K562 (cell line): ENCODE data around the gene MUSK. TPM values are rescaled to one million over a fixed set of nuclear protein-coding genes. Genes with fewer than 3 reads are reported as not detected.

Experiments
- ATAC-seq: fragments of 200-7000 bp; cut with Tn5 transposase; 3 replicates; pipeline ENCODE4 v1.9.1; 2020; ENCODE audit warnings: moderate library complexity
- BruUV-seq: library from RNA; stranded (reverse); fragments of 400-500 nt; replicated peaks from 2 replicates; lab custom pipeline; 2021; lab: Mats Ljungman, UMichigan
- CTCF ChIA-PET: fragments of 300-600 bp; formaldehyde crosslinking; extraction: SDS; loops from one replicate; lab custom pipeline; 2021; ENCODE audit warnings: low intra/inter-chr PET ratio; lab: Yijun Ruan, JAX
- POLR2A ChIA-PET: fragments of 300-600, 350-650 bp; sonication (Branson Sonifier 250); formaldehyde crosslinking; extraction: SDS; loops from one replicate; lab custom pipeline; 2021; ENCODE audit warnings: antibody characterized with exemption, inconsistent platforms; lab: Yijun Ruan, JAX
- DNase-seq, 4 experiments: peaks; one replicate each; pipeline versions ENCODE4 v3.0.0 to v3.0.0-alpha.2; 2011 to 2018; ENCODE audit warnings: low spot score in 3 of 4, mixed read lengths in 3 of 4; ENCODE audit errors: extremely low read depth in 1 of 4
- FAIRE-seq: peaks from 2 replicates; lab custom pipeline; 2011; peaks lifted over from hg19 to GRCh38; lab: Jason Lieb, UNC
- H2AFZ ChIP-seq: 2 replicates; pipeline ENCODE4 v1.6.0; 2011; ENCODE audit warnings: low read depth, low read length, control low read depth, inconsistent platforms
- H3K27ac ChIP-seq: fragments of 200-600 bp; 3 replicates; pipeline ENCODE4 v1.8.0; 2011; ENCODE audit warnings: low read depth, mild to moderate bottlenecking, control low read depth, inconsistent platforms, low read length, moderate library complexity, mixed read lengths; ENCODE audit errors: extremely low read depth
- H3K27me3 ChIP-seq, 2 experiments: fragments of 300-600 bp in 1 of 2; 2 replicates in 1 of 2; 3 replicates in 1 of 2; pipeline versions ENCODE4 v1.6.0 to v1.8.0; 2011; ENCODE audit warnings: inconsistent platforms in 2 of 2, low read length in 2 of 2, mild to moderate bottlenecking in 1 of 2, mixed read lengths in 1 of 2, moderate library complexity in 1 of 2; ENCODE audit not compliant: control insufficient read depth in 2 of 2, insufficient read depth in 2 of 2
- H3K36me3 ChIP-seq: fragments of 300-600 bp; 3 replicates; pipeline ENCODE4 v1.8.0; 2011; ENCODE audit warnings: mild to moderate bottlenecking, low read length, inconsistent platforms; ENCODE audit not compliant: control insufficient read depth, insufficient read depth
- H3K4me1 ChIP-seq, 2 experiments: fragments of 200-600 bp in 1 of 2; replicated peaks in 1 of 2; 2 replicates in 1 of 2; 3 replicates in 1 of 2; pipeline versions ENCODE4 v1.5.1 to v1.8.0; 2011; ENCODE audit warnings: inconsistent platforms in 2 of 2, low read length in 2 of 2, mild to moderate bottlenecking in 1 of 2, mixed read lengths in 1 of 2, moderate library complexity in 1 of 2; ENCODE audit not compliant: control insufficient read depth in 2 of 2, insufficient read depth in 2 of 2
- H3K4me2 ChIP-seq: 2 replicates; pipeline ENCODE4 v1.6.1; 2011; ENCODE audit warnings: low read length, control low read depth, inconsistent platforms, mixed read lengths; ENCODE audit not compliant: insufficient read depth
- H3K4me3 ChIP-seq: fragments of 200-600 bp; sonication (generic), shearing (Covaris generic); 2 replicates; pipeline ENCODE4 v1.5.1; 2016; ENCODE audit warnings: control low read depth, inconsistent platforms
- H3K79me2 ChIP-seq: fragments of 200-600 bp; 3 replicates; pipeline ENCODE4 v1.8.0; 2011; ENCODE audit warnings: low read length, inconsistent platforms; ENCODE audit not compliant: control insufficient read depth, insufficient read depth
- H3K9ac ChIP-seq, 2 experiments: 2 replicates each; pipeline versions ENCODE4 v1.6.0 to v1.6.1; 2011; ENCODE audit warnings: low read depth in 2 of 2, low read length in 2 of 2, control low read depth in 1 of 2, inconsistent platforms in 1 of 2, mild to moderate bottlenecking in 1 of 2, mixed read lengths in 1 of 2; ENCODE audit not compliant: insufficient read depth in 1 of 2
- H3K9me1 ChIP-seq: one replicate; pipeline ENCODE4 v1.6.0; 2011; ENCODE audit warnings: inconsistent platforms, mild to moderate bottlenecking, low read length, moderate library complexity; ENCODE audit not compliant: control insufficient read depth, insufficient read depth
- H3K9me3 ChIP-seq: replicated peaks from 2 replicates; pipeline ENCODE4 v1.5.1; 2011; ENCODE audit warnings: low read depth, low read length, inconsistent platforms; ENCODE audit not compliant: control insufficient read depth, insufficient read depth
- H4K20me1 ChIP-seq: replicated peaks from 2 replicates; pipeline ENCODE4 v1.6.1; 2011; ENCODE audit warnings: low read length, inconsistent platforms, mixed read lengths; ENCODE audit not compliant: control insufficient read depth, insufficient read depth
- BRD4 ChIP-seq: fragments of 200-600 bp; sonication (generic); IDR thresholded peaks from 2 replicates; pipeline ENCODE4 v1.6.1; 2017; ENCODE audit warnings: inconsistent platforms
- HNRNPLL ChIP-seq: fragments of 200-400 bp; formaldehyde crosslinking; IDR thresholded peaks from 2 replicates; pipeline ENCODE4 v1.6.1; 2017; ENCODE audit warnings: low read length, low read depth, mild to moderate bottlenecking; ENCODE audit not compliant: poor library complexity, severe bottlenecking
- L3MBTL2 ChIP-seq: fragments of 450-650 bp; IDR thresholded peaks from 2 replicates; pipeline ENCODE4 v1.6.1; 2016; ENCODE audit warnings: mild to moderate bottlenecking, moderate library complexity
- MCM3 ChIP-seq: fragments of 450-650 bp; IDR thresholded peaks from 2 replicates; pipeline ENCODE4 v1.6.1; 2016
- OTX1 ChIP-seq: fragments of 450-650 bp; formaldehyde crosslinking; IDR thresholded peaks from 2 replicates; pipeline ENCODE4 v1.4.0; 2022; ENCODE audit warnings: mild to moderate bottlenecking
- SMAD4 ChIP-seq: fragments of 250-450 bp; sonication (Bioruptor Pico); conservative IDR thresholded peaks from 2 replicates; pipeline ENCODE4 v1.8.0; 2021; ENCODE audit warnings: inconsistent platforms, mild to moderate bottlenecking, moderate library complexity
- SMARCC2 ChIP-seq: fragments of 450-650 bp; IDR thresholded peaks from 2 replicates; pipeline ENCODE4 v1.6.1; 2017; ENCODE audit warnings: antibody characterized with exemption, moderate library complexity, mild to moderate bottlenecking, low read depth
- SMARCE1 ChIP-seq: fragments of 450-650 bp; IDR thresholded peaks from 2 replicates; pipeline ENCODE4 v1.7.1; 2016; ENCODE audit warnings: mild to moderate bottlenecking
- ZNF644 ChIP-seq: fragments of 200-800 bp; sonication (Bioruptor generic); IDR thresholded peaks from 2 replicates; pipeline ENCODE4 v1.6.1; 2016; ENCODE audit warnings: low read depth, missing genetic modification characterization, missing compliant biosample characterization
- WGBS: fragments of 100-300 bp; shearing (Covaris generic); methylation state at CpG from one replicate; pipeline ENCODE4 v1.1.6; 2016; ENCODE audit warnings: low coverage, mixed read lengths; ENCODE audit not compliant: insufficient coverage; ENCODE audit errors: missing lambda C conversion rate; 5-methylcytosine and 5-hydroxymethylcytosine counted together
- in situ Hi-C: fragments of 300-500 bp; cut with MboI; formaldehyde crosslinking; loops from 4 replicates; pipeline ENCODE4 v1.15.0; 2018; ENCODE audit warnings: inconsistent platforms, mixed read lengths
- intact Hi-C: fragments of 100-400 bp; cut with micrococcal nuclease; formaldehyde crosslinking; loops from 2 replicates; pipeline ENCODE4 v1.14.2; 2022
- polyA plus RNA-seq, 8 experiments: library from polyadenylated mRNA; depleted of rRNA in 4 of 8; stranded (reverse) in 5 of 8; unstranded in 3 of 8; fragments of >200 nt; fragmentation: Nextera tagmentation in 2 of 8; fragmentation: Illumina TruSeq in 1 of 8; extraction: Ambion mirVana in 2 of 8; extraction: Trizol in 1 of 8; gene quantifications; 2 replicates each; pipeline versions ENCODE4 v1.2.1 to v1.2.3, GENCODE V29; 2011 to 2014; ENCODE audit warnings: inconsistent platforms in 1 of 8, missing spikeins in 1 of 8
- total RNA-seq, 7 experiments: library from RNA; depleted of rRNA in 6 of 7; stranded (reverse); fragments of >200 nt in 6 of 7; fragmentation: Illumina TruSeq in 2 of 7; extraction: Trizol in 2 of 7; gene quantifications; 2 replicates each; pipeline versions ENCODE4 v1.2.1 to v1.2.3, GENCODE V29; 2011 to 2021; ENCODE audit warnings: low replicate concordance in 1 of 7
- TF ChIP-seq, protein P1 (sequence below): sonication (generic); formaldehyde crosslinking; IDR thresholded peaks from 2 replicates; pipeline ENCODE4 v1.9.0; 2022; ENCODE audit warnings: mild to moderate bottlenecking, missing genetic modification reagents
- TF ChIP-seq, protein P2 (sequence below): IDR thresholded peaks from 2 replicates; pipeline ENCODE4 v1.6.1; 2016; ENCODE audit warnings: missing genetic modification characterization, missing compliant biosample characterization
- TF ChIP-seq, protein P3 (sequence below): fragments of 250-450 bp; sonication (Bioruptor Pico); IDR thresholded peaks from 2 replicates; pipeline ENCODE4 v1.4.0; 2020; ENCODE audit warnings: mild to moderate bottlenecking, moderate library complexity, borderline replicate concordance
- TF ChIP-seq, protein P4 (sequence below): sonication (generic); IDR thresholded peaks from 2 replicates; pipeline ENCODE4 v1.6.1; 2016
- TF ChIP-seq, protein P5 (sequence below): sonication (generic); formaldehyde crosslinking; IDR thresholded peaks from 2 replicates; pipeline ENCODE4 v1.8.0; 2023; ENCODE audit warnings: mild to moderate bottlenecking, missing genetic modification reagents

The MUSK gene
- total and polyA plus RNA-seq, 9 of the 15 experiments (the other 6 are each of a cell fraction or from before 2014, with no cell fraction given), result not detected

DNA sequence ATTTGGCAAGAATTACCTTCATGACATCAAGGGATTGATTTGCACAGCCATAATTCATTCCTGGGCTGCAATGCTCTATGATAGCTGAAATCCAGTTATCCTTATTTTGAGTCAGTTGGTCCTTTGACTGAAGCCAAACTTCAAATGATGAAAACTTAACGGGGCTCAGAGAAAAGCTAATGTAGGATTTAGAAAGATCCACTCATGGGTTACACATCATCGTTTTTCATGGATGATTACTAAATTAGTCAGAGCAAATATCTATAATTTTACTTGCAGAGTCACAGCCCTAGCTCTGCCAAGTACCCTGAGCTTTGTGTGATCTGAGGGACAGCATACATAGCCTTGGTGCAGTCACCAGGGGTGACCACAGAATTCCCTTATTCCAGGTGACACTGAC, 27.3 kb upstream of the MUSK start:
- H3K9me3 ChIP-seq, result no peaks in the 10 kb centered on the region
- DNase-seq (no peak), ATAC-seq (no peak), FAIRE-seq (no peak)
- no peak overlapping the region for H3K27ac ChIP-seq
- in situ Hi-C loops, result no loop called here
- H3K4me3 ChIP-seq, result no peak overlapping the region
- no peaks in the 10 kb centered on the region for H3K4me1 ChIP-seq
- H3K27me3 ChIP-seq, result no peaks in the 10 kb centered on the region
- POLR2A ChIA-PET, result no interaction called here
- H4K20me1 ChIP-seq, result no peaks in the 10 kb centered on the region
- intact Hi-C loops, result no loop called here
- H3K9ac ChIP-seq, result no peak overlapping the region
- no peaks in the 10 kb centered on the region for H3K9me1 ChIP-seq
- CTCF ChIA-PET, result no interaction called here
- WGBS, result 4% methylated on average over 2 of the region's 2 CpGs
- H2AFZ ChIP-seq, result no peak overlapping the region
- H3K4me2 ChIP-seq, result no peak overlapping the region
- no peaks in the 10 kb centered on the region for H3K79me2 ChIP-seq
- no peaks in the 10 kb centered on the region for H3K36me3 ChIP-seq
- no TSS peak for BruUV-seq
- TF ChIP-seq SMARCC2 (no peak), OTX1 (CRISPR knock-in tag) (no peak), SMAD4 (CRISPR knock-in tag) (no peak), BRD4 (no peak), SMARCE1 (no peak), MCM3 (no peak), L3MBTL2 (no peak), HNRNPLL (no peak), ZNF644 (tag) (no peak)
- TF ChIP-seq, protein P1, sequence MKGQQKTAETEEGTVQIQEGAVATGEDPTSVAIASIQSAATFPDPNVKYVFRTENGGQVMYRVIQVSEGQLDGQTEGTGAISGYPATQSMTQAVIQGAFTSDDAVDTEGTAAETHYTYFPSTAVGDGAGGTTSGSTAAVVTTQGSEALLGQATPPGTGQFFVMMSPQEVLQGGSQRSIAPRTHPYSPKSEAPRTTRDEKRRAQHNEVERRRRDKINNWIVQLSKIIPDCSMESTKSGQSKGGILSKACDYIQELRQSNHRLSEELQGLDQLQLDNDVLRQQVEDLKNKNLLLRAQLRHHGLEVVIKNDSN (CRISPR knock-in tag), result no peak
- TF ChIP-seq, protein P2, sequence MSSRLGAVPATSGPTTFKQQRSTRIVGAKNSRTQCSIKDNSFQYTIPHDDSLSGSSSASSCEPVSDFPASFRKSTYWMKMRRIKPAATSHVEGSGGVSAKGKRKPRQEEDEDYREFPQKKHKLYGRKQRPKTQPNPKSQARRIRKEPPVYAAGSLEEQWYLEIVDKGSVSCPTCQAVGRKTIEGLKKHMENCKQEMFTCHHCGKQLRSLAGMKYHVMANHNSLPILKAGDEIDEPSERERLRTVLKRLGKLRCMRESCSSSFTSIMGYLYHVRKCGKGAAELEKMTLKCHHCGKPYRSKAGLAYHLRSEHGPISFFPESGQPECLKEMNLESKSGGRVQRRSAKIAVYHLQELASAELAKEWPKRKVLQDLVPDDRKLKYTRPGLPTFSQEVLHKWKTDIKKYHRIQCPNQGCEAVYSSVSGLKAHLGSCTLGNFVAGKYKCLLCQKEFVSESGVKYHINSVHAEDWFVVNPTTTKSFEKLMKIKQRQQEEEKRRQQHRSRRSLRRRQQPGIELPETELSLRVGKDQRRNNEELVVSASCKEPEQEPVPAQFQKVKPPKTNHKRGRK (tag), result no peak
- TF ChIP-seq, protein P3, sequence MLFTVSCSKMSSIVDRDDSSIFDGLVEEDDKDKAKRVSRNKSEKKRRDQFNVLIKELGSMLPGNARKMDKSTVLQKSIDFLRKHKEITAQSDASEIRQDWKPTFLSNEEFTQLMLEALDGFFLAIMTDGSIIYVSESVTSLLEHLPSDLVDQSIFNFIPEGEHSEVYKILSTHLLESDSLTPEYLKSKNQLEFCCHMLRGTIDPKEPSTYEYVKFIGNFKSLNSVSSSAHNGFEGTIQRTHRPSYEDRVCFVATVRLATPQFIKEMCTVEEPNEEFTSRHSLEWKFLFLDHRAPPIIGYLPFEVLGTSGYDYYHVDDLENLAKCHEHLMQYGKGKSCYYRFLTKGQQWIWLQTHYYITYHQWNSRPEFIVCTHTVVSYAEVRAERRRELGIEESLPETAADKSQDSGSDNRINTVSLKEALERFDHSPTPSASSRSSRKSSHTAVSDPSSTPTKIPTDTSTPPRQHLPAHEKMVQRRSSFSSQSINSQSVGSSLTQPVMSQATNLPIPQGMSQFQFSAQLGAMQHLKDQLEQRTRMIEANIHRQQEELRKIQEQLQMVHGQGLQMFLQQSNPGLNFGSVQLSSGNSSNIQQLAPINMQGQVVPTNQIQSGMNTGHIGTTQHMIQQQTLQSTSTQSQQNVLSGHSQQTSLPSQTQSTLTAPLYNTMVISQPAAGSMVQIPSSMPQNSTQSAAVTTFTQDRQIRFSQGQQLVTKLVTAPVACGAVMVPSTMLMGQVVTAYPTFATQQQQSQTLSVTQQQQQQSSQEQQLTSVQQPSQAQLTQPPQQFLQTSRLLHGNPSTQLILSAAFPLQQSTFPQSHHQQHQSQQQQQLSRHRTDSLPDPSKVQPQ (CRISPR knock-in tag), result no peak
- TF ChIP-seq, protein P4, sequence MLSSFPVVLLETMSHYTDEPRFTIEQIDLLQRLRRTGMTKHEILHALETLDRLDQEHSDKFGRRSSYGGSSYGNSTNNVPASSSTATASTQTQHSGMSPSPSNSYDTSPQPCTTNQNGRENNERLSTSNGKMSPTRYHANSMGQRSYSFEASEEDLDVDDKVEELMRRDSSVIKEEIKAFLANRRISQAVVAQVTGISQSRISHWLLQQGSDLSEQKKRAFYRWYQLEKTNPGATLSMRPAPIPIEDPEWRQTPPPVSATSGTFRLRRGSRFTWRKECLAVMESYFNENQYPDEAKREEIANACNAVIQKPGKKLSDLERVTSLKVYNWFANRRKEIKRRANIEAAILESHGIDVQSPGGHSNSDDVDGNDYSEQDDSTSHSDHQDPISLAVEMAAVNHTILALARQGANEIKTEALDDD, result no peak
- TF ChIP-seq, protein P5, sequence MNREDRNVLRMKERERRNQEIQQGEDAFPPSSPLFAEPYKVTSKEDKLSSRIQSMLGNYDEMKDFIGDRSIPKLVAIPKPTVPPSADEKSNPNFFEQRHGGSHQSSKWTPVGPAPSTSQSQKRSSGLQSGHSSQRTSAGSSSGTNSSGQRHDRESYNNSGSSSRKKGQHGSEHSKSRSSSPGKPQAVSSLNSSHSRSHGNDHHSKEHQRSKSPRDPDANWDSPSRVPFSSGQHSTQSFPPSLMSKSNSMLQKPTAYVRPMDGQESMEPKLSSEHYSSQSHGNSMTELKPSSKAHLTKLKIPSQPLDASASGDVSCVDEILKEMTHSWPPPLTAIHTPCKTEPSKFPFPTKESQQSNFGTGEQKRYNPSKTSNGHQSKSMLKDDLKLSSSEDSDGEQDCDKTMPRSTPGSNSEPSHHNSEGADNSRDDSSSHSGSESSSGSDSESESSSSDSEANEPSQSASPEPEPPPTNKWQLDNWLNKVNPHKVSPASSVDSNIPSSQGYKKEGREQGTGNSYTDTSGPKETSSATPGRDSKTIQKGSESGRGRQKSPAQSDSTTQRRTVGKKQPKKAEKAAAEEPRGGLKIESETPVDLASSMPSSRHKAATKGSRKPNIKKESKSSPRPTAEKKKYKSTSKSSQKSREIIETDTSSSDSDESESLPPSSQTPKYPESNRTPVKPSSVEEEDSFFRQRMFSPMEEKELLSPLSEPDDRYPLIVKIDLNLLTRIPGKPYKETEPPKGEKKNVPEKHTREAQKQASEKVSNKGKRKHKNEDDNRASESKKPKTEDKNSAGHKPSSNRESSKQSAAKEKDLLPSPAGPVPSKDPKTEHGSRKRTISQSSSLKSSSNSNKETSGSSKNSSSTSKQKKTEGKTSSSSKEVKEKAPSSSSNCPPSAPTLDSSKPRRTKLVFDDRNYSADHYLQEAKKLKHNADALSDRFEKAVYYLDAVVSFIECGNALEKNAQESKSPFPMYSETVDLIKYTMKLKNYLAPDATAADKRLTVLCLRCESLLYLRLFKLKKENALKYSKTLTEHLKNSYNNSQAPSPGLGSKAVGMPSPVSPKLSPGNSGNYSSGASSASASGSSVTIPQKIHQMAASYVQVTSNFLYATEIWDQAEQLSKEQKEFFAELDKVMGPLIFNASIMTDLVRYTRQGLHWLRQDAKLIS, result no peak
